Epidermal melanocyte (primary cell): ENCODE results near the gene SLMAP.

Experiments used
- DNase-seq: peaks from one replicate; pipeline ENCODE4 v3.0.0; 2011; ENCODE audit warnings: low spot score; ENCODE audit not compliant: insufficient read length

The SLMAP gene

DNA sequence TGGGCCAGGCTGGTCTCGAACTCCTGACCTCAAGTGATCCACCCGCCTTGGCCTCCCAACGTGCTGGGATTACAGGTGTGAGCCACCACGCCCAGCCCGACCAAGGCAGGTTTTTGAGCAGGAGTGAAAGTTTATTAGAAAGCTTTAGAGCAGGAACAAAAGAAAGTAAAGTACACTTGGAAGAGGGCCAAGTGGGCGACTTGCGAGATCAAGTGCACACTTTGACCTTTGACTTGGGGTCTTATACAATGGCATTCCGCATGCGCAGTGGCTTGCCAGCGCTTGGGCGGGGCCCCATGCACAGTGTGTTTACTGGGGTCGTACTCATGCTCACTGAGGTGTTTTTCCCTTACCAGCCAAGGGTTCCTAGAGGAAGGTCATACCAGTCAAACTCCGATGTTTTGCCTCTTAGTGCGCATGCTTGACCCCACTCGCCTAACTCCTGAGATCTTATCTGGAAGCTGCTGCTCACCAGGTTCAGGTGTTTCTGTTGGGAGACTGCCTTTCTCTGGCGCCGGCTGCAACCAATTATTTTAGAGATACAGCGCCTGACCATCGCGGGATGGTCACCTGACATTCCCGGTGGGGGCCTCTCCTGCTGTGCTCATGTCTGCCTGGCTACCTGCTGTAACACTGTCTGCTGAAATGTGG is 205.2 kb downstream of the SLMAP start:
- no peak for DNase-seq

DNA sequence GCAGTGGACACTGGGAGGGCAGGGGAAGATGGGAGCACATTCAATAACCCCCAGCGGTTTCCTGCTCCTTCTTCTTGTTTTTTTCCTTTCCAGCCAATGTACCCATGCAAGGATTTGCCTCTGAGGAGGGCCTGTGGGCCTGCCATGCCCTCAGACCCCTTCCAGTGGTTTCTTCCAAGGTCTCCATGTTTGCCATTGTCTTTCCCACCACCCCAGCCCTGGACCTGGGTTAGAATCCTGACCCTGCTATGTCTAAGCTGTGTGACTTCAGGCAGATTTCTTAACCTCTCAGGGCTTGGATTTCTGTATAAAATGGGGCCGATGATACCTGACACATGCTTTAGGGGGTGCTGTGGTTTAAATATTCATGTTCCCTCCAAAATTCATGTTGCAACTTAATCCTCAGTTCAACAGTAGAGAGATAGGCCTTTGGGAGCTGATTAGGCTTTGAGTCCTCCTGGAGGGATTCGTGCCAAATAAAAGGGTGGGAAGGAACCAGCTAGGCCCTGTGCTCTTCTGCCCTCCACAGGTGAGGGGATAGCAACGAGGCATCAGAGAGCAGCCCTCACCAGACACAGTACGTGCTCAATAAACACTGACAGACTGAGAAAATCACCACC is 205.8 kb downstream of the SLMAP start:
- no peak for DNase-seq

DNA sequence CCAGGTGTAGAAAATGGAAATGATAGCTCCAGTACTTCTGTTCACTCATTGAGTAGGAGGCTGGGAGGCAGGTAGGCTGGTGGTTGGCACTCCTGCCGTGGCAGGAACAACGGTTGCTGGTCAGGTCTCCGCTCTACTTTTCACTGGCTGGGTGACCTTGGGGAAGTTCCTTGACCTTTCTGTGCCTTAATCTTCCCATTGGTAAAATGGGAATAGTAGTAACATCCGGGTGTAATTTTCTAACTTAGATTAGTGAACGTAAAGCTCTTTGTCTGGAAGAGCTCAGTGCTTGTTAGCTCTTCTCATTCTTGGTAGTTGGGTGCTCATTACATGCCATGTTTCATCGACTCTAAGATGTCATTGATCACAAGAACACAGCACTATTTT is 206.3 kb downstream of the SLMAP start:
- DNase-seq = no peak

DNA sequence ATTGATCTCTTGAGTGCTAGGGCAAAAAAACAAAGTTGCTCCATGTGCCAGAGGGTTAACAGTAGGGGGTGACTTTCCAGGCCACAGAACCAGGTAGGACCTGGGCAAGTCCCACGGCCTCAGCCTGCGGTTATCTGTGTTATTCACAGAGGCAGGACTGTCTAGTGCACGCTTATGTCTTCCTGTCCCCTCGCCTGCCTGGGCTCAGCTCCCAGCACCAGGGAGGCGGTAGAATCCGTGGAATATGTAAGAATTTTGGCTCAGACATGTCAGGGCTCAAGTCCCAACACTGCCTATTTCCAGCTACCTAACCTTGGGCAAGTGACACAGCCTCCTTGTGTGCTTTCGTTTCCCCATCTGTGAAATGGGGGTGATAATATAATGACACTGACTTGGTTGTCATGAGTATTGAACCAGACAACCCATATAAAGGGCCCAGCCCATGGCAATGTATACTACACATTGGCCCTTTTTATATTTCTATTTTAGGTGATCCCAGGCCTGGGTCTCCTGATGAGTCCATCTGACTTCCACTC is 207.8 kb downstream of the SLMAP start:
- no peak for DNase-seq

DNA sequence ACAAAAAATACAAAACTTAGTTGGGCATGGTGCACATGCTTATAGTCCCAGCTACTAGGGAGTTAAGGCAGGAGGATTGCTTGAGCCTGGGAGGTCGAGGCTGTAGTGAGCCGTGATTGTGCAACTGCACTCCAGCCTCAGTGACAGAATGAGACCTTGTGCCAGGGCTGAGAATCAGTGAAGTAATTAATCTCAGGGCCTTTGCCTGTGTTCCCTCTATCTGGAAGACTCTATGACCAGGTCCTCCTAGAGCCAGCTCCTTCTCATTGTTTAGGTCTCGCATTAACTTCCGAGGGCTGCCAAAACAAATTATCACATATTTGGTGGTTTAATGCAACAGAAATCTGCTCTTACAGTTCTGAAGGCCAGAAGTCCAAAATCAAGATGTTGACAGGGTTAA is 210.7 kb downstream of the SLMAP start:
- DNase-seq = no peak

DNA sequence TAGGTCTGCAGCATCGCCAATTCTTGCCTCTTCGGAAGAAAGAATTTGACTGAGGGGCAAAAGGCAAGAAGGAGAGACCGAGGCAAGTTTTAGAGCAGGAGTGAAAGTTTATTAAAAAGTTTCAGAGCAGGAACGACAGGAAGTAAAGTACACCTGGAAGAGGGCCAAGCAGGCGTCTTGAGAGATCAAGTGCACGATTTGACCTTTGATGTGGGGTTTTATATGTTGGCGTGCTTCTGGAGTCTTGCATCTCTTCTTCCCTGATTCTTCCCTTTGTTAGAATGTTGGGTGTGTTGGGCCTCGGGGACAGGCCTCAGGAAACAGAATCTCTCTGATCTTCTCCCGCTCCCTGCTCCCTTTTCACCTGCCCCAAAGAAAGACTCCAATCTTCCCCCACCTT is 211.5 kb downstream of the SLMAP start:
- DNase-seq = no peak

DNA sequence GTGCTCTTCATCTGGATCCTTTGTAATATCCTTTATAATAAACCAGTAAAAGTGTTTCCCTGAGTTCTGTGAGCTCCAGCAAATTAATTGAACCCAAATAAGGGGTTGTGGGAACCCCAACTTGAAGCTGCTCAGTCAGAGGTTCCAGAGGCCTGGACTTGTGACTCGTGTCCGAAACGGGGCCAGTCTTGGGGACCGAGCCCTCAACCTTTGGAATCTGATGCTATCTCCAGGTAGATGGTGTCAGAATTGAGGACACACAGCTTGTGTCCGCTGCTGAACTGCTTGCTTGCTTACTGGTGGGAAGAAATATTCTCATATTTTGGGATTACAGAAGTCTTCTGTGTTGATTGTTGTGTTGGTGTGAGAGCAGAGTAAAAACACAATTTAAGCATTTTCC is 212.4 kb downstream of the SLMAP start:
- no peak for DNase-seq

DNA sequence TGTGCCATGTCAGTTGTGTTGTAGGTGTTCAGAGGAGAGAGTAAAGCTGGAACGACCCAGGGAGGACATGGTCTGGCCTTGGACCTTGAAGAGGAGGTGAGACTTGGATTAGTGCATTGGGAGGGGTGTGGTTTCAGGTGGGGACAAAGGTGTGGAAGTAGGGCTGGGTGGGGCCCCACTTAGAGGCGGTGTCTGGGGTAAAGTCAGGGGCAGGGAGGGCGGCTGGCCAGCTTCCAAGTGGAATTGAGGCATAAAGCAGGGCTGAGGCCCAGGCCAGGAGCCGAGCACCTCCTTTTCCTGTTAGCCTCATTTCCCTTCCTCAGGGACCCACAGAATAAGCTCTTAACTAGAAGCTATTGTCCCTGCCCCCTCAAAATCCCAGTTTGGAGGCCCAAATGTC is 215.9 kb downstream of the SLMAP start:
- no peak for DNase-seq

DNA sequence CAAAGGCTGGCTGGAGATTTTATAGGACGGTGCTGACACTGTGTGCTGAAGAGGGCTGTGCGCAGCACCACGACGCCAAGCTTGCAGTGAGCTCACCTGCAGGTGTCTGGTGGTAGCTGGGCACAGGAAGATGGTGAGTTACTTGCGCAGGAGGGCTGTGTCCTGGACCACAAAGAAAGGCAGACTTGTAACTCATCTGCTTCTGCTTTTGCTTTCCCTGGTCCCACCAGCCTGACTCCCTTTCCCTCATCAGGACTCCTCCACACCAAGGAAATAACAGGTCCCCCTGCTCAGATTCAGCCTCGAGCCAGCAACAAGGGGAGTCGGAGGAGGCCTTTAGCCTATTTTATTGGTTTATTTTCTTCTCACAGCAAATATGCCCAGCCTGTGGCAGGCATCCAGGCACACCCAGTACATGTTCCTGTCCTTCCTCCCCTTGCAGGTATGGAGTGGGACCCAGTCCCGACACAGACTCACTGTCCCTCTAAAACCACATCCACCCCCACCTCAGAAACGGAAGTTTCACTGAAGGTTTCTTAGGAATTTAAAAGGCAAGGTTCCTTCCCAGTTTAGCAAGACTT is 216.5 kb downstream of the SLMAP start:
- DNase-seq = no peak

DNA sequence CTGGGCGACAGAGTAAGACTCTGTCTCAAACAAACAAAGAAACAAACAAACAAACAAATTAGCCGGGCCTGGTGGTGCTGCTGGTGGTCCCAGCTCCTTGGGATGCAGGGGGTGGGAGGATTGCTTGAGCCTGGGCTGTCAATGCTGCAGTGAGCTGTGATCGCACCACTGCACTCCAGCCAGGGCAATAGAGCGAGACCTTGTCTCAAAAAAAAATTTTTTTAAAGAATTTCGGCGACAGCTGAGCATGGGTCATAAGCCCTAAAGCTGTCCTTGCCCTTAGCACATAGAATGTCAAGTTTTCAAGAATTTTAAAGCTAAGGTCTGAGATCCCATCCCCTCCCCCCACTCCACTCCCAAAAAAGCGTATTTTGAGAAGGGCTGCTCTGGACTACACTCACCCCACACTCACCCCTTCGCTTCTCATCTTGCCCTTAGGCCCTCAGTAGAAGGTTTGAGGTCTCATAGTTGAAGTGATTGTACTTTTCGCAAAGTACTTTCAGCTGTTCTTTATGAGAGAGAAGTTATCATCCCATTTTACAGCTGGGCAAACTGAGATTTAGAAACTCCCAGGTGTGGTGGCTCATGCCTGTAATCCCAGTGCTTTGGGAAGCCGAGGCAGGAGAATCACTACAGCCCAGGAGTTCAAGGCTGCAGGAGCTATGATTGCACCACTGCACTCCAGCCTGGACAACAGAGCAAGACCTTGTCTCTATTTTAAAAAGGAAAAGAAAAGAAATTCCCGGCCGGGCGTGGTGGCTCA is 217.8 kb downstream of the SLMAP start:
- DNase-seq = no peak

DNA sequence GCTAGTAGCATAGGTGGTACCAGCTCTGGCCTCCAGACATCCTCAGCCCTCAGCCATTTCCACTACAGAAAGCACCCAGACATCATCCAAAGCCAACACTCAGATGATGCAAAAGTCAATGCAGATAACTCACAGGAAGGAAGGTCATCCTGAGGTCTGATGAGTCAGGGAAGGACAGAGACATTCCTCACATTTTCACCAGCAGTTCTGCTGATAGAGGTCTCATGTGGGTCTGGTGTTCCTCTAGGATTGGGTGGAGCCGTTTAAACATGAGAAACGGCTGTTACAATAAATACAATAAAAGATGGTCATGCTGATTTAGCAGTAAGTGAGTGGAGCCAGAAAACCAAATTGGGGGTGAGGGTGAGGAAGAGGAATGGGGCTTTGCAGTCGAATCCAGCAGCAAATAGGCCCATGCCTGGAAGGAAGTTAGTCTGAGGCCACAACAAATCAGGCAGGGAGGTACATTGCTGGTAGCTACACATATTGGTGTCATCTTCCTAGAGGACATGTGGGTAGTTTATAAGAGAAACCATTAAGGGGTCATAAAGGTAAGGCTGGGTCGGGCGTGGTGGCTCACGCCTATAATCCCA is 218.8 kb downstream of the SLMAP start:
- no peak for DNase-seq

DNA sequence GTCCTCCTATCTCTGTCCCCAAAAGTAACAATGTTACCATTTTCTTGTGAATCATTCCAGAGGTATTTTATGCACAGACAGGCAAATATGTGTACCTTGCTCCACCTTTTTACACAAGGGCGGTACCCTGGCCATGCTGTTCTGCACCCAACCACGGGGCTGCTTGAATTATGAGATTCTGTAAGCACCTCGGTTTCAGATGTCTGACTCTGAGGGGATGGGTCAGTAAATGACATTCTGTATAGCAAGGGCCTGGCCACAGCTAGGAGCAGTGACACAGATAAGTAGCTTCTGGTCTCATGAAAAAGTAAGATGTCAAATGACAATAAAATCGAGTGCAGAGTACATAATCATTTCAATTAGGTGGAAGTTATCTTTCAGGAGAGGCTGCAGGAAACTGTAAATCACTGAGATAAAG is 221.7 kb downstream of the SLMAP start:
- no peak for DNase-seq

DNA sequence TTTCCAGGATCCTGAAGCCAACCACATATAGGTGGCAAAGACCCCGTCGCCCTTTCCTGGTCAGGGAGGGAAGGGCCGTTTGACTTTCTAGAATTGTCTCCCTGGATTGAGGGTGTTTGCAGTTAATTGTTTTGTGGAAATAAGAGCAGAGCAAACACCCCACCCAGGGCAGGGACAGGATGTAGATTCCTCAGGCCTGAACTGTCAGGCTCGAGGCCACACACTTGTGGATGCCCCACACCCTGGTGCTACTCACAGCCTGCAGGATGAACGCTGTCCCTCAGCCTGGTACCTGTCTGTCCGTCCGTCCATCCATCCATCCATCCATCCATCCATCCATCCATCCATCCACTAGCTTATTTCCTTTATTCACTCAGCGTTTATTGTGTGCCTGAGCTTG is 222.2 kb downstream of the SLMAP start:
- no peak for DNase-seq
